Adipose tissue (tissue), 3 donors: ENCODE measurements around the gene FCAR. TPM values are rescaled to one million over a fixed set of nuclear protein-coding genes. Genes with fewer than 3 reads are reported as not detected.
"Not testable (repeated sequence)": the region's sequence is repeated elsewhere in the genome, so short reads cannot be mapped to it uniquely, and the experiment has no call there.

Experiments used
- H3K27ac ChIP-seq: one replicate; pipeline ENCODE4 v1.5.1; 2013; ENCODE audit warnings: low read depth, low read length
- WGBS, 3 donors: extraction: QIAGEN DNeasy Blood & Tissue Kit; methylation state at CpG; one replicate each; pipeline ENCODE4 v1.1.7; 2013; 5-methylcytosine and 5-hydroxymethylcytosine counted together
- polyA plus RNA-seq, 3 donors: library from polyadenylated mRNA; stranded (reverse); fragments of 200-250 nt; gene quantifications; one replicate each; pipeline ENCODE4 v1.2.3, GENCODE V29; 2013
- donor health status: healthy with polysubstance abuse.
- donor health status: Bipolar disorder and iron deficiency.
- donor health status: healthy.

The FCAR gene
- polyA plus RNA-seq, 3 donors, result 0.26 to 10.1 (median 7.5) TPM

GRCh38 chr19:54883228-54883627 is 9.2 kb downstream of the FCAR start:
- H3K27ac ChIP-seq, result no peak overlapping the region
- WGBS, 3 donors, result 67 to 83% (median 75%) methylated on average over 9 of the region's 9 CpGs

- 85 to 89% (median 87%) methylated on average over 10 of the region's 10 CpGs for WGBS, 3 donors
- no peak overlapping the region for H3K27ac ChIP-seq
These were observed 14.2 kb downstream of the FCAR start for GRCh38 chr19:54888239-54888638.

GRCh38 chr19:54889566-54889965 is 15.5 kb downstream of the FCAR start:
- no peak overlapping the region for H3K27ac ChIP-seq
- 83 to 86% (median 85%) methylated on average over 11 of the region's 11 CpGs for WGBS, 3 donors

GRCh38 chr19:54893406-54893805 is 19.4 kb downstream of the FCAR start:
- no peak overlapping the region for H3K27ac ChIP-seq
- WGBS, 3 donors, result 36 to 57% (median 42%) methylated on average over 7 of the region's 7 CpGs

- WGBS, 3 donors, result 81 to 89% (median 87%) methylated on average over 16 of the region's 16 CpGs
- not testable (repeated sequence) for H3K27ac ChIP-seq
These were observed 20.1 kb downstream of the FCAR start for GRCh38 chr19:54894106-54894505.

GRCh38 chr19:54896036-54896435 is 22.0 kb downstream of the FCAR start:
- WGBS, 3 donors, result 77 to 92% (median 85%) methylated on average over 2 of the region's 2 CpGs
- no peak overlapping the region for H3K27ac ChIP-seq

GRCh38 chr19:54898685-54899084 is 24.6 kb downstream of the FCAR start:
- WGBS, 3 donors, result 48 to 82% (median 70%) methylated on average over 7 of the region's 7 CpGs
- not testable (repeated sequence) for H3K27ac ChIP-seq

- H3K27ac ChIP-seq, result not testable (repeated sequence)
These were observed 25.6 kb downstream of the FCAR start for GRCh38 chr19:54899646-54900045.

GRCh38 chr19:54901153-54901552 is 27.1 kb downstream of the FCAR start:
- not testable (repeated sequence) for H3K27ac ChIP-seq
- 58 to 83% (median 65%) methylated on average over 8 of the region's 8 CpGs for WGBS, 3 donors

More at GRCh38 chr19:54899646-54900045, 25.6 kb downstream of the FCAR start:
- WGBS, 3 donors, result 77 to 88% (median 87%) methylated on average over 9 of the region's 9 CpGs

GRCh38 chr19:54902061-54902460 is 28.0 kb downstream of the FCAR start:
- WGBS, 3 donors, result 63 to 88% (median 83%) methylated on average over 3 of the region's 3 CpGs
- no peak overlapping the region for H3K27ac ChIP-seq

- WGBS, 3 donors, result 89 to 95% (median 94%) methylated on average over 6 of the region's 6 CpGs
- H3K27ac ChIP-seq, result no peak overlapping the region
These were observed 29.3 kb downstream of the FCAR start for GRCh38 chr19:54903303-54903702.

GRCh38 chr19:54904261-54904660 is 30.2 kb downstream of the FCAR start:
- 78 to 84% (median 81%) methylated on average over 4 of the region's 4 CpGs for WGBS, 3 donors
- H3K27ac ChIP-seq, result not testable (repeated sequence)

- no peak overlapping the region for H3K27ac ChIP-seq
- 23 to 27% (median 26%) methylated on average over 5 of the region's 5 CpGs for whole genome bisulfite sequencing, 3 donors
These were observed 31.4 kb downstream of the FCAR start for GRCh38 chr19:54905421-54905802.

- H3K27ac ChIP-seq, result no peak within 1 kb of the TSS
- WGBS, 3 donors, result 44 to 46% (median 46%) methylated on average over 22 of the region's 22 CpGs
These were observed 31.9 kb downstream of the FCAR start, which contains the start of gene NCR1 for GRCh38 chr19:54905803-54906511. Gene NCR1, plus strand, starts transcription at chr19:54906148. Its CDS starts 40 bp downstream, at chr19:54906188.

- no peak overlapping the region for H3K27ac ChIP-seq
- 78 to 83% (median 79%) methylated on average over 7 of the region's 7 CpGs for WGBS, 3 donors
These were observed 32.8 kb downstream of the FCAR start for GRCh38 chr19:54906819-54907218.

GRCh38 chr19:54907899-54908298 is 33.9 kb downstream of the FCAR start:
- H3K27ac ChIP-seq, result not testable (repeated sequence)
- WGBS, 3 donors, result 41 to 89% (median 85%) methylated on average over 2 to 4 of the region's 5 CpGs

- H3K27ac ChIP-seq, result no peak overlapping the region
- 59 to 61% (median 59%) methylated on average over 11 of the region's 11 CpGs for WGBS, 3 donors
These were observed 42.8 kb downstream of the FCAR start for GRCh38 chr19:54916822-54917221.

GRCh38 chr19:54918499-54918898 is 44.5 kb downstream of the FCAR start:
- no peak overlapping the region for H3K27ac ChIP-seq
- WGBS, 3 donors, result 60 to 93% (median 92%) methylated on average over 9 of the region's 9 CpGs

- 40 to 51% (median 40%) methylated on average over 15 to 23 of the region's 24 CpGs for WGBS, 3 donors
- not testable (repeated sequence) for H3K27ac ChIP-seq
These were observed 45.9 kb downstream of the FCAR start for GRCh38 chr19:54919646-54920563.
